GM19324 (cell line): ENCODE results near the gene ELMO1.

Experiments used
- ATAC-seq: cut with Tn5 transposase; IDR thresholded peaks from one replicate; pipeline ENCODE4 v1.9.1; 2021; ENCODE audit warnings: mild to moderate bottlenecking, moderate library complexity; ENCODE audit not compliant: unreplicated experiment, low FRiP score

ELMO1 gene

GRCh38 chr7:37110660-37111424 is 337.8 kb downstream of the ELMO1 start:
- no peak for ATAC-seq

GRCh38 chr7:37109843-37110242 is 338.8 kb downstream of the ELMO1 start:
- ATAC-seq = no peak

GRCh38 chr7:37109016-37109683 is 339.5 kb downstream of the ELMO1 start:
- ATAC-seq = no peak

GRCh38 chr7:37108615-37109014 is 340.0 kb downstream of the ELMO1 start:
- ATAC-seq = no peak

- ATAC-seq = no peak
These were observed 341.5 kb downstream of the ELMO1 start for GRCh38 chr7:37107047-37107750.

- ATAC-seq = no peak
These were observed 342.9 kb downstream of the ELMO1 start for GRCh38 chr7:37105762-37106161.

- ATAC-seq = no peak
These were observed 343.7 kb downstream of the ELMO1 start for GRCh38 chr7:37104822-37105518.

GRCh38 chr7:37102518-37103137 is 346.0 kb downstream of the ELMO1 start:
- ATAC-seq = no peak

GRCh38 chr7:37100735-37101331 is 347.8 kb downstream of the ELMO1 start:
- ATAC-seq = no peak

GRCh38 chr7:37098762-37099161 is 349.9 kb downstream of the ELMO1 start:
- ATAC-seq = no peak

- ATAC-seq = no peak
These were observed 350.7 kb downstream of the ELMO1 start for GRCh38 chr7:37097983-37098382.

GRCh38 chr7:37097276-37097675 is 351.4 kb downstream of the ELMO1 start:
- ATAC-seq = no peak

GRCh38 chr7:37096341-37096740 is 352.3 kb downstream of the ELMO1 start:
- no peak for ATAC-seq

GRCh38 chr7:37095122-37095521 is 353.5 kb downstream of the ELMO1 start:
- ATAC-seq = no peak

- ATAC-seq = no peak
These were observed 355.4 kb downstream of the ELMO1 start for GRCh38 chr7:37093257-37093656.

GRCh38 chr7:37092548-37092947 is 356.1 kb downstream of the ELMO1 start:
- ATAC-seq = no peak

GRCh38 chr7:37089972-37090371 is 358.7 kb downstream of the ELMO1 start:
- ATAC-seq = no peak

- ATAC-seq = no peak
These were observed 363.1 kb downstream of the ELMO1 start for GRCh38 chr7:37085600-37085999.

GRCh38 chr7:37084303-37084702 is 364.4 kb downstream of the ELMO1 start:
- ATAC-seq = no peak
